HuH-7.5 (cell line): ENCODE data around the gene COLQ.
A peak's percentile ranks its signal among the peaks of the same experiment; 100 is the strongest.
"Not testable (repeated sequence)": the region's sequence is repeated elsewhere in the genome, so short reads cannot be mapped to it uniquely, and the experiment has no call there.

ENCODE experiments used
- DNase-seq: peaks from one replicate; pipeline ENCODE4 v3.0.0; 2011; ENCODE audit warnings: low spot score

Gene COLQ

DNA sequence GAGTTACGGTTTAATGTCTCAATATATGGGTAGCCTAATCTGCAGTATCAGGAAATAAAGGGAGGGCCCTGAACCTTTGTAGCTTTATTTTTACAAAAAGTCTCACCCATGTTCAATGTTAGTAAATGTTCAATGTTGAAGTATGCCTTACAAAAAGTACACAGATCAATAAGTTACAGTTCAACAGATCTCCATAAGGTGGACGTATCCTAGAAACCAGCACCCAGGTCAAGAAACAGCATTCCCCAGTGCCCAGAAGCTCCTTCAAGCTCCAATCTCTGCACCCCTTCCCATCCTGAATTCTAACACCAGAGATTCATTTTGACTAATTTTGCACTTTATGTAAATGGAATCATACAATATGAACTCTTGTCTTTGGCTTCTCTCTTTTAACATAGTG lies 31.3 kb downstream of the COLQ start:
- peak; percentile 59 for DNase-seq

DNA sequence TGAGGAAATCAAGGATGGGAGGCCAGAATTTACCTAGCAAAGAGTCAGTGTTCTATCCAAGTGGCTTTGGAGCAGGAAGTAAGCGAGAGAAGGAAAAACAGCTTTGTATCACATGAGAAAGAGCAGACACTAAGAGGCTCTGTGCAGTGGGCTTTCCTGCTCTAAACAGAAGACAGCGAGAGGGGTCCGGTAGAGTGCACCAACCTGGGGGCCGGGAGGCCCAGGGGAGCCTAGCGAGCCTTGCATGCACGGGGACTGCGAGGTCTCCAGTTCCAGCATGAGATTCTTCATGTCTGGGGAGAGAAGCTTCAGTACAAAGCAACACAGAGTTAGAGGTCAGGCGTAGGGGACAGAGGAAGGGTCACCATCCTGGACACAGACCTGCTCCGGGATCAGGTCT lies 33.5 kb downstream of the COLQ start:
- no peak for DNase-seq

DNA sequence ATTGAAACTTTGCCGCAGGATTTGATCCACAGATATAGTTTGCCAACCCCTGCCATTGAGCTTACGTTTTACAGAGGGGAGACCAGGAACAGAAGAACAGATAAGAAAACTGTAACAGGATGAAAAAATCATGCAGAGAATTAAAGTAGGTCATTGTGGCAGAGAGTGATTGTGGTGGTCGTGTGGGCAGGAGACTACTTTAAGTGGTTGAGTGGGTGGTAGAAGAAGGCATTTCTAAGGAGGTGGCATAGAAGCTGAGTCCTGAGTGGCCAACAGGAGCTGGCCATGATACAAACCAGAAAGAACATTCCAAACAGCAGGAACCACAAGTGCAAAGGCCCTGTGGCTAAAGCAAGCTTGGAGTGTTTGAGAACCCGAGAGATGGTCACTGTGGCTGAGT lies 34.5 kb downstream of the COLQ start:
- no peak for DNase-seq

DNA sequence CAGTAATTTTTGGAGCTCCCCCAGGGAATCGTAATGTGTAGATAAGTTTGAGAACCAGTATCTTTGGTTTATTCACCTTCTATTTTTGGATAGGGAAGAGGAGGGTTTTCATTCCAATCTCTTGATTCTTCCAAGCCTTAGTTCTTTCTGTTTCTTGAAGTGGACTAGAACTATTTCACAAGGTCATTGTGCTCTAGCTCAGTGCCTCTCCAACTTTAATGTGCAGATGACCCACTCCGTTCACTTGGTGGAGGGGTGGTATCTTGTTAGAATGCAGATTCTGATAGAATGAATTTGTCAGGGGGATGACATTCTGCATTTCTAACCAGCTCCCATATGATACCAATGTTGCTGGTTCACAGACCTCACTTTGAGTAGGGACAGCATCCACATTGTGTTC lies 35.5 kb downstream of the COLQ start:
- no peak for DNase-seq

DNA sequence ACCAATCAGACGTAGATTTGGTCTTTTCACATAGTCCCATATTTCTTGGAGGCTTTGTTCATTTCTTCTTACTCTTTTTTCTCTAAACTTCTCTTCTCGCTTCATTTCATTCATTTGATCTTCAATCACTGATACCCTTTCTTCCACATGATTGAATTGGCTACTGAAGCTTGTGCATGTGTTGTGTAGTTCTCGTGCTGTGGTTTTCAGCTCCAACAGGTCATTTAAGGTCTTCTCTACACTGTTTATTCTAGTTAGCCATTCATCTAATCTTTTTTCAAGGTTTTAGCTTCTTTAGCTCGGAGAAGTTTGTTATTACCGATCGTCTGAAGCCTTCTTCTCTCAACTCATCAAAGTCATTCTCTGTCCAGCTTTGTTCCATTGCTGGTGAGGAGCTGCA lies 37.0 kb downstream of the COLQ start:
- not testable (repeated sequence) for DNase-seq

DNA sequence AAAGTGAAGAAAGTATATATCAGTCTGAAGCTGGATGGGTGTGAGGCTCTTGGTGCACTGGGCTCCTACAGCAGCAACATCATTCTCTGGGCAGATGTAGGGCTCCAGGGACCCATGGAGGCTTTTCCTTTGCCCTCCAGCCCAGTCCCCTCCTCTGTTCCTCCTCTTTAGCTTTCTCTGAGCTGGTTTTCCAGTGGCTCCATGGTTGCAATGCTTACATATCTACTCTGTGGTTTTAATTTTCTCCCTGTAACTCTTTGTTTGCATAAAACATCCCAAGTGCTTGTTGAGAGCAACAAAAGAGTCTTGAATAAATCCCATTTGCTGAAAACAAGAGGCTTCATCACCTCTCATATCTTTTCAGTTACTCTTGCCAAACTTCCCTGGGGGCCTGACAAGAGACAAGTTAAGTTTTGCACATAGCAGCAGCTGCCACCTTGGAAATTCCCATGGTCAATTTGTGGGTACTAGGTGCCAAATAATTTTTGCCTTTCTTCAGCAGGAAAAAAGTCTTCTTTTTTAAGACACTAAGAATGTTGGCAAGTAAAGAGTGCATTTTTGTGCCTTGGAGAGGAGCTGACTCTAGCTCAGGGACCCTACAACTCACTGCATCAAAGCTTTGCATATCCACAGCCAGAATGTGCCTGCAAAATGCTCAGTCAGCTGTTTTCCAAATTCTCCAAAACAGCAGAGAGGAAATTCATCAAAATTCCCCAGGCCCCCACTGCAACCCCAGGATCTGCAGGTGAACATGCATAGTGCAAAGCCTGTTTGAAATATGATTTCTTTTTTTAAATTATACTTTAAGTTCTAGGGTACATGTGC lies 41.9 kb downstream of the COLQ start:
- no peak for DNase-seq

DNA sequence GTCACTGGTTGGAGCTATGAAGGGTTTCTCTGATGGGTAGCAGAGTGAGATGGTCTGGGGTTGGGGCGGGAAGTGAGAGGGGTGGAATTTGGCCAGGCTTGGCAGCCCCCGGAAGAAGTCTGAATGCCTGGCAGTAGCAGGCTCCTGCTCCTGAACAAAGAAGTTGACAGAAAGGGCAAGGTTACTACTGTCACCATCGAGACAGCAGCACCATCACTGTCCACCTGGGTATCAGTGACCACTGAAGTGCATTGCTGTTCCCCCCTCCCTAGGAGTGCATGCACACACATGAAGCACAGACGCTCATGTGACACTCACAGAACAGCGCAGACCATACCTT lies 42.9 kb downstream of the COLQ start:
- no peak for DNase-seq

DNA sequence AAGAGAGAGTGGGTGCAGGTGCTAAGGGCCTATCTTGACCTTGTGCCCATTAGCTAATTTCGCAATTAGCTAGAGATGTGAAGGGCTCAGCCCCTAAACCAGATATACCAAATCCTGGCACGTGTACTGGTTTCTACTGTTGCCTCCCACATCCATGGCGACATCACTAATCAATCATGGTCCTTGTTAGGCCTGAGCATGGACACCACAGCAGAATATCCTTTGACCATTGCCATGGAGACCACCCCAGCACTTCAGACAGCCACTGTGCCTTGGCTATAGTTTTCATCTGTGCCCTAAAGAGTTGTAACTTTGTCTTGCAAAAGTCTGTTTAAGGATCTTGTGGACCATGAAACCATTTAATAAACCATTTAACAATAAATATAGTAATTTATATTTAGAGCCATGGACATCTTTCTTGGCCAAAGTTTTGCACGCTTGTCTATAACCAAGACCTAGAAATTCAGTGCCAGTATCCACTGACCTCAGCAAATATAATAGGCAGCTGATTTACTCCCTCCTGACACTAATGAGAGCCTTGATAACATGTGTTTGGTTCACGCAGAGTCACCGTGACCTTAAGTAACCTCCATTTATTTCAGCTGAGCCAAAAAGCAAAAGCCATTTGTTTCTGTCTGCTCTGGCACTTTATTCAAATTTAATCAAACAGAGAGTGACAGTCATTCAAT lies 43.4 kb downstream of the COLQ start:
- DNase-seq = no peak

DNA sequence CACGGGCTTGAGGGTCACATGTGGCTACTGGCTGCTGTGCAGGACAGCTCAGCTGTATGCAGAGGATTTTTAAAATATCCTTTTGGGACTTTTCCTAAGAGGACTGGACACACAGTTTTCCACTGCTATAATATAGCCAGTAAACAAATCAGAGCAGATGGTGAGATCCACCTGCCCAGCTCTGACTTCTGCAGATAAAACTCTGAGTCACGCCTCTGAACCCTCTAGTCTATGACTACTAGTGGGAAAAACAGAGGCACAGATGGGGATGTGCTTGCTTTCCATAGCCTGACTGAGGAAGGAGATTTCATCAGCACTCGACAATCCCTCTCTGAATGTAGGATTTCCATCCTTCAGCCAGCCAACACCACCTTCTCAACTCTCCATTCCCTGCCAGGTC lies 45.1 kb downstream of the COLQ start:
- DNase-seq = no peak

DNA sequence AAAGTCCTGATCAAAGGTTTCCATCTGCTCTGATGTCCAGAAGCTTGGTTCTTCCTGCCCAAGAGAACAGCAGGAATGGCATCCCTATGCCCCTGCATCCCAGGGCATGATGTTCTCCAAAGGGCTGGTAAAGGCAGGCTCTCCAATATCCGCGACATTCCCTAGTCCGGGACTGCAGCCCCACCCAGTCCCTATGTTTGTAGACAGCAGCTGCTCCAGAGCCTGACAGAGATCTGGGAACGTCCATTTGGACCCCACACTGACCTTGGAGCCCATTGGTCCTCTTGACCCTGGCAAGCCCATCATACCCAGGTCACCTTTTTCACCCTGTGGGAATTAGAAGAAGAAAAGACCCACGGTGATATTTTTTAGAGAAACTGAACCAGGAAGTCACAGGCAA lies 46.3 kb downstream of the COLQ start:
- no peak for DNase-seq

DNA sequence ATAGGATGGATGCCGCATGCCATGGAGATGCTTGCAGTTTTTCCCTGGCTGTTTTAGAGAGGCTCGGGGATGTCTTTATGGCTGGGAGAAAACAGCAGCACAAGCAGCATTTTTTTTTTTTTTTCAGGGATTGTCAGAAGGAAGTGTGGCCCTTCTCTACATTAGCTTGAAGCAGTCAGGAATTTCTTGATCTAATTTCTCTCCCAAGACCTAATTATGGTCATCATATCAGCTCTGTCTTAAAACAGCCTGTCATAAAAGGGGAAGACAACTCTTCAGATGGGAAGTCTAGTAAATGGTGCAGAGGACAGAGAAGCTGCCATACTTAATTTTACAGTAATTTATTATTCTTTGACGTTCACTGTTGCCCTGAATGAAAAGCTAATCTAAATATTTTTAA lies 49.6 kb downstream of the COLQ start:
- no peak for DNase-seq

DNA sequence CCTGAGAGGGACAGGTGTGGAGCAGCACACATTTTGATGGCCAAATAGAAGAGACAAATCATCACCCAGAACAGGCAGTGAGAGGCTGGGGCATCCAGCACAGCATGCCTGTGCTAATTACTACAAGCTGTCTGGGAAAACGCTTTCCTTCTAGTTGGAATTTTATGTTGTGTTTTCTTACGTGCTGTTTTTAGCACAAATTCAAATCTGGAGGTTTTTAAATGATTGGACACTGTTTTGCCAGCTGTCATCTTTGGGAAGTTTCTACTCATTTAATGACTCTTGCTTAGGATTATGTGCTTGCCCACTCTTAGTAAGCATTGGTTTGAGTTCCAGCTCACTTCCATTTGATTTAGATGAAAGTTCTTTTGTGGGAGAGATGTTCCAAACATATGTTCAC lies 50.7 kb downstream of the COLQ start:
- DNase-seq = no peak

DNA sequence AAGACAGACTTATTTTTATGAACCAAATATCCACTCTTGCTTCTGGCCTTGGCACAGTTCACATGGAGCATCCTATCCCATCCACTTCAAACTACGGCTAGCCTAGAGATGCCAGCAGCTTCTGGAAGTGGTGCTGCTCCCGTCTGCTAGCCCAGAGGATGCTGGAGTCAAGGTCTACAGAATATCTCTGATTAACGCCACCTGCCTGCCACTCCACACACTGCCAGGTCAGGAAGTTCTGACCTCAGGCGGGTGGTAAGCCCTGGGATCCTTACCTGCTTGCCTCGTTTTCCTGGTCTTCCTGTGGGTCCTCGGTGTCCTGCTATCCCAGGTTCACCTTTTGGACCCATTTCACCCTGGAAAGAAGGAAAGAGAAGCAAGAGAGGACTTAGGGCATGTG lies 51.2 kb downstream of the COLQ start:
- no peak for DNase-seq

DNA sequence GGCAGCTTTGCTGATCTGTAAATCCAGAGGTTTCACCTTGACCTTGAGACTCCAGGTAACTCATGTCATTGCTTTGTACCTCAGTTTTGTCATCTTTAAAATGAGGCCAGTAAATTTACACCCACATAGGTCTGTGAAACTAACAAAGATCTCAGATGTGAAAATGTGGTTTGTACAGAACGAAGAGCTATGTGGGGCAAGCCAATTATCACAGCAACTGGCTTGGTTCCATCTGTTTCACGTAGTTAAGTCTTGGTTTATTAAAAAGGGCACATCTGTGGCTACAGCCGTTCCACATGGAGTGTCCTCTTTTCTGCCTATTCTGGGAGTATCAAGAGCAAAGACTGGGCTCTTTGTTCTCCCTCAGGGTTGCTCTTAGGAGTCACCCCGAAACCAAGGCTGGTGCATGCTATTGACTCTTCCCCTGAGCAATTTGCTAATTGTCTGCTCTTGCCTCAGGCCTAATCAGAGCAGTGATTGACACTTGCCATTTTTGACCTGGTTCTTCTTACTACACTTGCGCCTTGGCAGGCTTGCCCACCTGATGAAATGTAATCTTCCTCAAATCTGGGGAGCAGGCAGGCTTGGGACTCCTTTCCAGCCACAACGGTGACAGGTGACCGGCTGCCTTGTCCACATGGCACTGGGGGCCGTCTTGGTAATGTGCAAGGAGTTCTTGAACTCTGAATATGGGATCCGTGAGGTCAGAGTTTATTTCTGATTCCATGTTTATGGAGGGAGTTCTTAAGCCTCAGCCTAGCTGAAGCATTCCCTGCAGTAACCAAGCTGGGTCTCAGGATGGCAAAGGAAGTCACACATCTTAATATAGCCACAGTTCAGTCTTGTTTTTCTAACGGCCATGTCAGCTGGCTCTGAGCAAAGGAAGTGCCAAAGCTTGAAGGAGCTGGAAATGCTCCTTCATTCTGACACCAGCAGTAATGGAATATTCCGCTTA lies 54.0 kb downstream of the COLQ start:
- no peak for DNase-seq

DNA sequence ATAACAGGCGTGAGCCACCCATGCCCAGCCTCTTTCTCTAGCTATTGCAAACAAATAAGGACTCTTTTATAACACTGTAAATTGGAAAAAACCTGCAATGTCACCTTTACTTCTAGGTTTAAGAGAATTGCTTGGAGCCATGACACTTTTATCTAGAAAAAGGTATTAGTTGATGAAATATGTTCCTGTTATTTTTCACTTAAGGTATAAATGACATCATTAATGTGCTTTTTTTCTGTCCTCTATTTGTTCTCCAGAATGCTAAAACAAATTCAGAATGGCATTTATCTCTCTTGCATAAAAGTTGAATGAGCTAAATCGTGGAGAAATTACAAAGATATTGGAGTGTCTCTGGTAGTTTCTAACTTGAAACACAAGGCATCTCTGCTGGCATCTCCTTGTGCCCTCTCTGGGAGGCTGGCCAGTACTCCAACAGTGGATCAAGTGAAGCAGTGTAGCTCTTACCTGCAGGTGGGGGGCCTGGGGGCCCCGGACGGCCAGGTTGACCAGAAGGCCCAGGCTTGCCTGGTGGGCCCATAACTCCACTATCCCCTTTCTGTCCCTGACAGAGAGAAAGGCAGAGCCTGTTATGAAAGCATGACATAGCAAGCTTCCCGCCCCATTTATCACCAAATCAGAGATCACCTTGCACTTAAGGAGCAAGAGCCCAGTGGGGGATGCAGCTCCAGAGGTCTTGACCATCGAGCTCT lies 55.5 kb downstream of the COLQ start:
- DNase-seq = no peak

DNA sequence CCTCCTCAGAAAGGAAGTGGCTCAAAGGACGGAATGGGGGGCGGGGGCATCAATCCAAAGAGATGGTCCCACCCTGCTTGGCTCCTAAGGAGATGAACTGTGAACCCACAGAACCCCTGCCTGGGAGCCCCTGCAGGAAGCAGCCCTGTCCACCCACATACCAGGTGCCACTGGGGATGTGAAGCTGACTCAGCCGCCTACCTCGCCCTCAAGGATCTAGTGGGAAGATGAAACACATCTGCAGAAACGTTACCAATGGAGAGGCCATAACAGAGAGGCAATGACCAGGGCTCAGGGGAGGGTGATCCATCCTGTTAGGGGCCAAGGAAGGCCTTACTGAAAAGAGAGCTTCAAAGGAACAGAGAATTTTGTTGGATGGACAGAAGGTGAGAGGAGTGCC lies 59.1 kb downstream of the COLQ start:
- no peak for DNase-seq

DNA sequence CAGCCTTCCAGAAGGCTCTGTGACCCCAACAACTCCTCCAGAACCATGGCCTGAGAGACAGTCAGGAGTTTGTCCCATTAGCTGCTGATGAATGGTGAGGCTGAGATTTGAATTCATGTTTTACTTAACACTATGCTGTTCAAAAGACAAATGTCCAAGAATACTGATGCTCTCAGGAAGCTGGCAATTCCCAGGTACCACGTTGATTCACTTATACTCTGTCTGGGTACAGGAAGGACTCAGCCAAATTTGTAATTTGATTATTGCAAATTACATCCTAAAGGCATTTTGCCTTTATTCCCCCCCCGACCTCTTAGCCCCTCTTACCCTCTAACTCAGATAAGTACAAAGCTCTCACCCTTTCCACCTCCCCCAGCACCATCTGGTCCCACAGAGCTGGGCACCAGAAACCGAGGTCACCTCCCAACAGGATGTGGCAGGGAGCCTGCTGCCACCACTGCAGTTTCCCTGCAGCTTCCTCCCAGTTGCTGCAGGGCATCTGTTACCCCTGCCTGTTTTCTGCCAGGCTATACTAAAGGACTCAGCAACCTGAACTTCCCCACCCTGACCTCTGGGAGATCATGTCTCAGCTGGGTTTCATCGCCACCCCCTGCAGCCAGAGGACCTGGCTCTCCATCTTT lies 60.5 kb downstream of the COLQ start:
- DNase-seq = no peak

DNA sequence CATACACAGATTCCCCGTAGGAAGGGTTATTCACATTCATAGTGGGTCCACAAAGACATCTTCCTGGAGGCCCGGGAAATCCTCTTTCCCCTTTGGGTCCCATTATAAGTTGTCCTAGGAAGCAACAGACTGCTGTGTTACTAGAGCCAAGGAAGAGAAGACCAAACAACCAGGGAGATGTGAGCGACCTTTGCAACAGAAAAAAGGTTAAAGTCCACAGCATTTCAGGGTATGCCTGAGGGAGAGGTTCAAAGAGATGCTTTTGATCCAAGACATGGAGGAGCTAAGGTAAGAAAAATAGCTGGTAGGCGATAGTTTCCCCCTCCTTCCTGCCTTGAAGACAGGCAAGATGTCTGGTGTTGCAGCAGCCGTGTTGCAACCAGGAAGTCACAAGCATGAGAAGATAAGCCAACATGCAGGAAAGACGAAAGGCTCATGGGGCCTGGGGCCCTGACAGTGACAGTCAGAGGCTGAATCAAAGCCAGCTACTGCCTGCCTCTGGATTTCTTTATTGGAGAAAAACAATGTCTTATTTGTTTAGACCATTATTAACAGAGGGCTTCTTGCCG lies 63.2 kb downstream of the COLQ start:
- DNase-seq = peak; percentile 46

DNA sequence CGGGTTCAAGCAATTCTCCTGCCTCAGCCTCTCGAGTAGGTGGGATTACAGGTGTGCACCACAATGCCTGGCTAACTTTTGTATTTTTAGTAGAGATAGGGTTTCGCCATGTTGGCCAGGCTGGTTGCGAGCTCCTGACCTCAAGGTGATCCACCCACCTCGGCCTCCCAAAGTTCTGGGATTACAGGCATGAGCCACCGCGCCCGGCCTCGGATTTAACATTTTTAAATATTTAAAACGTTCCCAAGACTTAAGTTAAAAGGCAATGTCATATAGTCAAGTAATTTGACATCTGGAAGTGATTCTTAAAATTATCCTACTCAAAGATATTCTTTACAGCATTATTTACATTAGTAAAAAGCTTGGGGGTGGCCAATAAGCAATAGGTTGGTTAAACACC lies 64.6 kb downstream of the COLQ start:
- DNase-seq = not testable (repeated sequence)

DNA sequence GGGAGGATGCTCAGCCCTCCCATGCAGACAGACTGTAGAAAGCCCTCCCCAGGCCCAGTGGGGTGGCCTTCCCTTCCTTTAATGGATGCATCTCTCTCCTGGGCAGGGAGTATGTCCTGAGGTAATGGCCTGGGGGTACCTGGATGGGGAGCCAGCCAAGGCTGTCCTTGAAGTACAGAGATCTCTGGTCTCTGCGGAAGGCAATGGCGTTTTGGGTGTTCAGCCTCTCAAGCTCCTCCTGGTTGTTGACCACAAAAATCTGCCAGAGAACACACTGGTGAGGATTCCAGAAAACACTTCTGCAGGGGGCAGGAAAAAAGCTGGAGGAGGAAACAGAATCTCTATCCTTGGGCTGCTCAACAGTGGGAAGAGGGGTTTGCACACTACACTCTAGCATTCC lies 65.2 kb downstream of the COLQ start:
- no peak for DNase-seq

DNA sequence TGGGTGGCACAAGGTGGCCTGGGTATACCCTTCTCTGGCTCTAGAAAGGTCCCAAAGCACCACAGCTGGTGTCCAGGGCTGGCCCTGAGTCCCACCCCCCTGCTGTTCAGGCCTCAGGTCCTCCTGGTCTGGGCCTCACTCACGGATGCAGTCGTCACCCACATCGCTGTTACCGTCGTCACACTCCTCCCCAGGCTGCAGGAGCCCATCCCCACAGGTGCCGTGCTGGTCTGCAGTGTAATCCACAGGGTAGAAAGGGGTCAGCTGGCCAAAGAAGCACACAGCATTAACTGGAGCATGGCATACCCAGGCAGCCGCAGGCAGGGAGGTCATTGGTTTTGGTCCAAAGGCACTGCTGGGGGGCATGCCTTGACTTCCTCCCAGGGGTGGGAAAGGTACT lies 65.8 kb downstream of the COLQ start:
- no peak for DNase-seq
